Measurements from ENCODE around the gene DYSF.

DYSF gene

DNA sequence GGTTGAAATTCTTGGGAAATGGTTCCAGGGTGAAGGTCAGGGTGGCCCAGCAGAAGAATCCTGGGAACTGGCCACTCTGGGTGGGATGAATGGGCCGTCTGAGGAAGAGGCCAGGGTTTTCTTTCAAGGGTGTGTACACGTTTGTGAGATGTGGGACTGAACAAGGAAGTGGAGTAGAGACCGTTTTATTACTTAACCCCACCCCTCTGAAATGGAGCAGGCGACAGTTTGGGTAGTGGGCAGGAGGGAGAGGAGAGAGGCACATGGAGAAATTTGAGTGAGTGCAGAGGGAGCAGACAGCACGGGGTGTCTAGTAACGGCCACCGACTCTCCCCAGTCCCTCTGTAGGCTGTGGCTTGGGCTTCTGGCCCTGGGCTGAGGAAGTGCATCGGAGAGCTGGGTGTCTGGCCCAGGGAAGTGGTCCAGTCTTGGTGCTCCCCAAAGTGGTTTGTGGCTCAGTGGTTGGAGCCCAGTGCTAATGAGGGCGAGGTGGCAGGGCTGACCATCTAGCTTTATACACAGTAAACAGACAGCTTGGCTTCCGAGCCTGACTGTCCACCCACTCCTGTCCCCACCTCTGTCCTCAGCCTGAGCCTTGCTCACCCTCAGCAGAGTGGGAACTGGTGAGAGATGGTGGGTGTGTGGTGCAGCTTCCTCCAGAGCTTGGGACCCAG lies 135.3 kb downstream of the DYSF start:
- Histone ChIP-seq H3K9ac (ENCODE audit: low read length) (no peak overlapping the region), H3K4me1 (ENCODE audit: low read length) (no peaks in the 10 kb centered on the region), H3F3A (ENCODE audit: insufficient read depth, low read length) (no peaks in the 10 kb centered on the region), H3K9me2 (replicated peaks; ENCODE audit: insufficient read depth, low read length) (no peaks in the 10 kb centered on the region), H4K20me1 (ENCODE audit: insufficient read depth, low read length) (no peaks in the 10 kb centered on the region), H3K79me2 (ENCODE audit: low read length) (no peaks in the 10 kb centered on the region), H3K4me3 (ENCODE audit: low read length) (no peak overlapping the region), H3K27me3 (replicated peaks; ENCODE audit: insufficient read depth, low read length) (no peaks in the 10 kb centered on the region), H2AFZ (ENCODE audit: low read length) (no peak overlapping the region), H3K9me3 (replicated peaks; ENCODE audit: insufficient read depth, low read length) (no peaks in the 10 kb centered on the region), H3K36me3 (replicated peaks; ENCODE audit: insufficient read depth, low read length) (no peaks in the 10 kb centered on the region), H3K27ac (ENCODE audit: low read length) (no peak overlapping the region), H3K4me2 (ENCODE audit: low read depth, low read length) (no peak overlapping the region)
- no peak for DNase-seq
- TF ChIP-seq, protein P1, sequence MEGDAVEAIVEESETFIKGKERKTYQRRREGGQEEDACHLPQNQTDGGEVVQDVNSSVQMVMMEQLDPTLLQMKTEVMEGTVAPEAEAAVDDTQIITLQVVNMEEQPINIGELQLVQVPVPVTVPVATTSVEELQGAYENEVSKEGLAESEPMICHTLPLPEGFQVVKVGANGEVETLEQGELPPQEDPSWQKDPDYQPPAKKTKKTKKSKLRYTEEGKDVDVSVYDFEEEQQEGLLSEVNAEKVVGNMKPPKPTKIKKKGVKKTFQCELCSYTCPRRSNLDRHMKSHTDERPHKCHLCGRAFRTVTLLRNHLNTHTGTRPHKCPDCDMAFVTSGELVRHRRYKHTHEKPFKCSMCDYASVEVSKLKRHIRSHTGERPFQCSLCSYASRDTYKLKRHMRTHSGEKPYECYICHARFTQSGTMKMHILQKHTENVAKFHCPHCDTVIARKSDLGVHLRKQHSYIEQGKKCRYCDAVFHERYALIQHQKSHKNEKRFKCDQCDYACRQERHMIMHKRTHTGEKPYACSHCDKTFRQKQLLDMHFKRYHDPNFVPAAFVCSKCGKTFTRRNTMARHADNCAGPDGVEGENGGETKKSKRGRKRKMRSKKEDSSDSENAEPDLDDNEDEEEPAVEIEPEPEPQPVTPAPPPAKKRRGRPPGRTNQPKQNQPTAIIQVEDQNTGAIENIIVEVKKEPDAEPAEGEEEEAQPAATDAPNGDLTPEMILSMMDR (IDR thresholded peaks at IDR 0.05; ENCODE audit: low read length): no peak
- TF ChIP-seq EZH2 (optimal IDR thresholded peaks at IDR 0.05; ENCODE audit: low read depth, low read length) (no peak), EZH2phosphoT487 (IDR thresholded peaks at IDR 0.05; ENCODE audit: low read length) (no peak)

DNA sequence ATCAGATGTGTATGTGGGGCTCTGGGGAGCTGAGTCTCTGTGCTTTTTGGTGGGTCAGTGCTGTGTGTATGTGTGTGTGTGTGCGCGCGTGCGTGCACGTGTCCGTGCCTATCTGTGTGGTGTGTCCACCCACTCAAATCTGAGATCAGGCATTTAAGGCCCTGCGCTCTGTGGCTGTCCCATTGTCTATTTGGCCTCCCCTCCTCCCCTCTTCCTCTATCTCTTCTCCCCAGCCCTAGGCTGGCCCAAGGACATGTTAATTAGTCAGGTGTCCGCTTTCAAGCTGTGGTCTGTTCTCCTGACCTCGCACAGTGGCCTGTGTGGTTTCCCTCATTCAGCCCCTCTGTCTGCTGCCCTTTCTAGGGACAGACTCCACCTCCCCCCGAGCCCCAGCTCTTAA lies 136.4 kb downstream of the DYSF start:
- H3K27ac ChIP-seq (ENCODE audit: low read length): no peak overlapping the region
- no peaks in the 10 kb centered on the region for H3K9me3 ChIP-seq (replicated peaks; ENCODE audit: insufficient read depth, low read length)
- no peak overlapping the region for H2AFZ ChIP-seq (ENCODE audit: low read length)
- no peaks in the 10 kb centered on the region for H4K20me1 ChIP-seq (ENCODE audit: insufficient read depth, low read length)
- DNase-seq: no peak
- H3K9me2 ChIP-seq (replicated peaks; ENCODE audit: insufficient read depth, low read length): no peaks in the 10 kb centered on the region
- TF ChIP-seq EZH2 (optimal IDR thresholded peaks at IDR 0.05; ENCODE audit: low read depth, low read length) (no peak), EZH2phosphoT487 (IDR thresholded peaks at IDR 0.05; ENCODE audit: low read length) (no peak)
- TF ChIP-seq, protein P1 (IDR thresholded peaks at IDR 0.05; ENCODE audit: low read length): no peak
- H3K79me2 ChIP-seq (ENCODE audit: low read length): no peaks in the 10 kb centered on the region
- no peak overlapping the region for H3K4me3 ChIP-seq (ENCODE audit: low read length)
- no peak overlapping the region for H3K9ac ChIP-seq (ENCODE audit: low read length)
- no peak overlapping the region for H3K4me2 ChIP-seq (ENCODE audit: low read depth, low read length)
- H3K4me1 ChIP-seq (ENCODE audit: low read length): no peaks in the 10 kb centered on the region
- H3K27me3 ChIP-seq (replicated peaks; ENCODE audit: insufficient read depth, low read length): no peaks in the 10 kb centered on the region
- no peaks in the 10 kb centered on the region for H3F3A ChIP-seq (ENCODE audit: insufficient read depth, low read length)
- H3K36me3 ChIP-seq (replicated peaks; ENCODE audit: insufficient read depth, low read length): no peaks in the 10 kb centered on the region

DNA sequence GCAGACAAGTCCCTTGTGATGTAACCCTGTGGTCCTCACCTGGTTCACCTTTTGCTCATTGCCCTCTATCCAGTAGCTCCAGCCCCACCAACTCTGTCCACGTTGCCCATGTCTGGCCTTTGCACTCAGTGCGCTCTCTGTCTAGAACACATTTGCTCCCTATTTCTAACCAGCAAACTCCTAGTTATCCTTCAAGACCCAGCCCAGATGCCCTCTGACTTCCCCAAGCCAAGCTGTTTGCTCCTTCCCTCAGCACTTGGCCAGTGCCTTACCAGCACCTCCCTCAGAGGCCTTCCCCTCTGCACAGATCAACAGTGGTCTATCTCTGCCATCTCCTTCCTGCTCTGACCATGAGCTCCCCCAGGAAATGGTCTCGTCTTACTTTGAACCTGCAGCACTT lies 137.7 kb downstream of the DYSF start:
- TF ChIP-seq EZH2phosphoT487 (IDR thresholded peaks at IDR 0.05; ENCODE audit: low read length) (no peak), EZH2 (optimal IDR thresholded peaks at IDR 0.05; ENCODE audit: low read depth, low read length) (no peak)
- TF ChIP-seq, protein P1 (IDR thresholded peaks at IDR 0.05; ENCODE audit: low read length): no peak
- Histone ChIP-seq H3K79me2 (ENCODE audit: low read length) (no peaks in the 10 kb centered on the region), H3K4me3 (ENCODE audit: low read length) (no peak overlapping the region), H3K4me2 (ENCODE audit: low read depth, low read length) (no peak overlapping the region), H3K27ac (ENCODE audit: low read length) (no peak overlapping the region), H2AFZ (ENCODE audit: low read length) (no peak overlapping the region), H3K36me3 (replicated peaks; ENCODE audit: insufficient read depth, low read length) (no peaks in the 10 kb centered on the region), H3K9me2 (replicated peaks; ENCODE audit: insufficient read depth, low read length) (no peaks in the 10 kb centered on the region), H3K27me3 (replicated peaks; ENCODE audit: insufficient read depth, low read length) (no peaks in the 10 kb centered on the region), H3K4me1 (ENCODE audit: low read length) (no peaks in the 10 kb centered on the region), H3K9me3 (replicated peaks; ENCODE audit: insufficient read depth, low read length) (no peaks in the 10 kb centered on the region), H4K20me1 (ENCODE audit: insufficient read depth, low read length) (no peaks in the 10 kb centered on the region), H3F3A (ENCODE audit: insufficient read depth, low read length) (no peaks in the 10 kb centered on the region), H3K9ac (ENCODE audit: low read length) (no peak overlapping the region)
- no peak for DNase-seq
